Measurements from ENCODE around the gene SLC6A7.
A peak's percentile ranks its signal among the peaks of the same experiment; 100 is the strongest.

The SLC6A7 gene

GRCh38 chr5:150147670-150148069 is 42.2 kb upstream of the SLC6A7 start:
- Histone ChIP-seq H2BK120ac (ENCODE audit: low read depth, low read length) (no peak overlapping the region), H3K4me1 (ENCODE audit: control insufficient read depth, insufficient read depth, low read depth, low read length) (peaks cover 63% of the 10 kb centered on the region), H3K4ac (ENCODE audit: low read depth in 1 of 2, low read length in 2 of 2) (peak overlapping the region in 1 of 2 experiments; percentile 77), H3K79me1 (replicated peaks; ENCODE audit: low read length, poor library complexity, severe bottlenecking) (peaks cover 21% of the 10 kb centered on the region), H3K36me3 (ENCODE audit: control insufficient read depth in 1 of 2, insufficient read depth in 2 of 2, low read depth in 1 of 2, low read length in 2 of 2) (peaks cover 49 to 68% of the 10 kb centered on the region in 2 experiments), H3K27ac (ENCODE audit: low read length, poor library complexity, severe bottlenecking) (no peak overlapping the region), H2BK15ac (ENCODE audit: low read depth, poor library complexity, severe bottlenecking) (no peak overlapping the region), H2AFZ (ENCODE audit: low read depth, low read length) (no peak overlapping the region), H3K4me3 (ENCODE audit: insufficient read depth in 1 of 2, low read depth in 1 of 2, low read length in 2 of 2) (peak overlapping the region in 1 of 2 experiments; percentile 70), H3K18ac (ENCODE audit: low read depth in 1 of 2, low read length in 2 of 2) (peak overlapping the region; percentile 30 to 72), H3K9ac (ENCODE audit: low read length) (peak overlapping the region; percentile 82), H3K9me3 (ENCODE audit: control insufficient read depth, low read length) (no peaks in the 10 kb centered on the region), H2AK5ac (ENCODE audit: low read length, severe bottlenecking) (peak overlapping the region; percentile 73), H3K4me2 (ENCODE audit: low read length, poor library complexity, severe bottlenecking) (no peak overlapping the region), H3K14ac (ENCODE audit: low read length in 2 of 2) (no peak overlapping the region), H2BK12ac (ENCODE audit: low read length in 2 of 2) (peak overlapping the region in 1 of 2 experiments; percentile 21), H3K27me3 (ENCODE audit: control insufficient read depth in 1 of 2, insufficient read depth in 1 of 2, low read length in 2 of 2) (no peaks in the 10 kb centered on the region), H2BK5ac (ENCODE audit: low read depth, low read length, poor library complexity, severe bottlenecking) (no peak overlapping the region), H4K91ac (ENCODE audit: low read length) (no peak overlapping the region), H4K8ac (ENCODE audit: low read length) (peak overlapping the region; percentile 71), H3K23ac (ENCODE audit: low read length in 2 of 2) (no peak overlapping the region)
- WGBS: 93% methylated on average over 7 of the region's 7 CpGs
- DNase-seq: no peak

- Histone ChIP-seq H3K4ac (ENCODE audit: low read depth in 1 of 2, low read length in 2 of 2) (no peak overlapping the region), H2AK5ac (ENCODE audit: low read length, severe bottlenecking) (no peak overlapping the region)
- 97% methylated on average over 10 of the region's 11 CpGs for WGBS
Observed at GRCh38 chr5:150148117-150148927, 41.5 kb upstream of the SLC6A7 start.

GRCh38 chr5:150149618-150150017 is 40.2 kb upstream of the SLC6A7 start:
- Histone ChIP-seq H2BK5ac (ENCODE audit: low read depth, low read length, poor library complexity, severe bottlenecking) (no peak overlapping the region), H3K4me2 (ENCODE audit: low read length, poor library complexity, severe bottlenecking) (no peak overlapping the region), H3K14ac (ENCODE audit: low read length in 2 of 2) (no peak overlapping the region), H3K36me3 (ENCODE audit: control insufficient read depth in 1 of 2, insufficient read depth in 2 of 2, low read depth in 1 of 2, low read length in 2 of 2) (peaks cover 54 to 83% of the 10 kb centered on the region in 2 experiments), H3K9me3 (ENCODE audit: control insufficient read depth, low read length) (no peaks in the 10 kb centered on the region), H2BK15ac (ENCODE audit: low read depth, poor library complexity, severe bottlenecking) (no peak overlapping the region), H2AK5ac (ENCODE audit: low read length, severe bottlenecking) (peak overlapping the region; percentile 16), H3K9ac (ENCODE audit: low read length) (peak overlapping the region; percentile 82), H3K79me1 (replicated peaks; ENCODE audit: low read length, poor library complexity, severe bottlenecking) (peaks cover 21% of the 10 kb centered on the region), H3K27ac (ENCODE audit: low read length, poor library complexity, severe bottlenecking) (no peak overlapping the region), H4K8ac (ENCODE audit: low read length) (no peak overlapping the region), H3K4me3 (ENCODE audit: insufficient read depth in 1 of 2, low read depth in 1 of 2, low read length in 2 of 2) (peak overlapping the region in 1 of 2 experiments; percentile 70), H3K4ac (ENCODE audit: low read depth in 1 of 2, low read length in 2 of 2) (no peak overlapping the region), H3K23ac (ENCODE audit: low read length in 2 of 2) (no peak overlapping the region), H4K91ac (ENCODE audit: low read length) (no peak overlapping the region), H2BK12ac (ENCODE audit: low read length in 2 of 2) (no peak overlapping the region), H2AFZ (ENCODE audit: low read depth, low read length) (no peak overlapping the region), H2BK120ac (ENCODE audit: low read depth, low read length) (no peak overlapping the region), H3K18ac (ENCODE audit: low read depth in 1 of 2, low read length in 2 of 2) (no peak overlapping the region), H3K4me1 (ENCODE audit: control insufficient read depth, insufficient read depth, low read depth, low read length) (peaks cover 56% of the 10 kb centered on the region), H3K27me3 (ENCODE audit: control insufficient read depth in 1 of 2, insufficient read depth in 1 of 2, low read length in 2 of 2) (no peaks in the 10 kb centered on the region)
- no peak for DNase-seq

More at GRCh38 chr5:150148117-150148927, 41.5 kb upstream of the SLC6A7 start:
- peak overlapping the region in 1 of 2 experiments; percentile 70 for H3K4me3 ChIP-seq (ENCODE audit: insufficient read depth in 1 of 2, low read depth in 1 of 2, low read length in 2 of 2)
- peak overlapping the region in 1 of 2 experiments; percentile 28 for H3K18ac ChIP-seq (ENCODE audit: low read depth in 1 of 2, low read length in 2 of 2)
- H2BK12ac ChIP-seq (ENCODE audit: low read length in 2 of 2): peak overlapping the region in 1 of 2 experiments; percentile 80
- H2BK15ac ChIP-seq (ENCODE audit: low read depth, poor library complexity, severe bottlenecking): peak overlapping the region; percentile 4
- H3K27me3 ChIP-seq (ENCODE audit: control insufficient read depth in 1 of 2, insufficient read depth in 1 of 2, low read length in 2 of 2): no peaks in the 10 kb centered on the region
- H4K8ac ChIP-seq (ENCODE audit: low read length): peak overlapping the region; percentile 55
- DNase-seq: no peak
- H2BK120ac ChIP-seq (ENCODE audit: low read depth, low read length): no peak overlapping the region
- no peak overlapping the region for H4K91ac ChIP-seq (ENCODE audit: low read length)
- peak overlapping the region in 1 of 2 experiments; percentile 38 for H3K14ac ChIP-seq (ENCODE audit: low read length in 2 of 2)
- H2AFZ ChIP-seq (ENCODE audit: low read depth, low read length): no peak overlapping the region
- no peak overlapping the region for H2BK5ac ChIP-seq (ENCODE audit: low read depth, low read length, poor library complexity, severe bottlenecking)
- no peak overlapping the region for H3K23ac ChIP-seq (ENCODE audit: low read length in 2 of 2)
- H3K27ac ChIP-seq (ENCODE audit: low read length, poor library complexity, severe bottlenecking): no peak overlapping the region
- peaks cover 21% of the 10 kb centered on the region for H3K79me1 ChIP-seq (replicated peaks; ENCODE audit: low read length, poor library complexity, severe bottlenecking)
- peaks cover 54 to 75% of the 10 kb centered on the region in 2 experiments for H3K36me3 ChIP-seq (ENCODE audit: control insufficient read depth in 1 of 2, insufficient read depth in 2 of 2, low read depth in 1 of 2, low read length in 2 of 2)
- H3K4me1 ChIP-seq (ENCODE audit: control insufficient read depth, insufficient read depth, low read depth, low read length): peaks cover 65% of the 10 kb centered on the region
- peak overlapping the region; percentile 82 for H3K9ac ChIP-seq (ENCODE audit: low read length)
- no peak overlapping the region for H3K4me2 ChIP-seq (ENCODE audit: low read length, poor library complexity, severe bottlenecking)
- no peaks in the 10 kb centered on the region for H3K9me3 ChIP-seq (ENCODE audit: control insufficient read depth, low read length)

GRCh38 chr5:150152636-150153462 is 37.0 kb upstream of the SLC6A7 start:
- Histone ChIP-seq H4K91ac (ENCODE audit: low read length) (peak overlapping the region; percentile 29), H3K36me3 (ENCODE audit: control insufficient read depth in 1 of 2, insufficient read depth in 2 of 2, low read depth in 1 of 2, low read length in 2 of 2) (peaks cover 41 to 56% of the 10 kb centered on the region in 2 experiments), H3K4me2 (ENCODE audit: low read length, poor library complexity, severe bottlenecking) (peak overlapping the region; percentile 52), H2BK12ac (ENCODE audit: low read length in 2 of 2) (peak overlapping the region; percentile 8 to 87), H3K4ac (ENCODE audit: low read depth in 1 of 2, low read length in 2 of 2) (peak overlapping the region in 1 of 2 experiments; percentile 66), H2AFZ (ENCODE audit: low read depth, low read length) (no peak overlapping the region), H2AK5ac (ENCODE audit: low read length, severe bottlenecking) (no peak overlapping the region), H4K8ac (ENCODE audit: low read length) (peak overlapping the region; percentile 1), H3K79me1 (replicated peaks; ENCODE audit: low read length, poor library complexity, severe bottlenecking) (peaks cover 12% of the 10 kb centered on the region), H3K23ac (ENCODE audit: low read length in 2 of 2) (no peak overlapping the region), H3K18ac (ENCODE audit: low read depth in 1 of 2, low read length in 2 of 2) (peak overlapping the region; percentile 5 to 49), H3K4me3 (ENCODE audit: insufficient read depth in 1 of 2, low read depth in 1 of 2, low read length in 2 of 2) (peak overlapping the region in 1 of 2 experiments; percentile 95), H2BK15ac (ENCODE audit: low read depth, poor library complexity, severe bottlenecking) (peak overlapping the region; percentile 61), H3K4me1 (ENCODE audit: control insufficient read depth, insufficient read depth, low read depth, low read length) (peaks cover 42% of the 10 kb centered on the region), H2BK5ac (ENCODE audit: low read depth, low read length, poor library complexity, severe bottlenecking) (no peak overlapping the region), H3K27ac (ENCODE audit: low read length, poor library complexity, severe bottlenecking) (peak overlapping the region; percentile 82), H3K14ac (ENCODE audit: low read length in 2 of 2) (no peak overlapping the region), H2BK120ac (ENCODE audit: low read depth, low read length) (no peak overlapping the region), H3K9me3 (ENCODE audit: control insufficient read depth, low read length) (no peaks in the 10 kb centered on the region), H3K9ac (ENCODE audit: low read length) (peak overlapping the region; percentile 97), H3K27me3 (ENCODE audit: control insufficient read depth in 1 of 2, insufficient read depth in 1 of 2, low read length in 2 of 2) (no peaks in the 10 kb centered on the region)
- DNase-seq: peak; percentile 63
- 45% methylated on average over 12 of the region's 12 CpGs for WGBS
